ENCODE results near the gene RIC8A. TPM values are rescaled to one million over a fixed set of nuclear protein-coding genes. Genes with fewer than 3 reads are reported as not detected.

Gene RIC8A
- polyA plus RNA-seq, 1 donor from 2014 or later = 128 TPM

- Histone ChIP-seq H4K20me1 (ENCODE audit: insufficient read depth) (no peaks in the 10 kb centered on the region), H3K9me3 (ENCODE audit: low read length) (no peaks in the 10 kb centered on the region), H3K79me2 (replicated peaks; ENCODE audit: insufficient read depth, low read length) (no peaks in the 10 kb centered on the region), H3K27me3 (ENCODE audit: insufficient read depth, low read depth, low read length) (no peaks in the 10 kb centered on the region), H3K4me3 (ENCODE audit: low read length) (no peak overlapping the region), H3F3A (ENCODE audit: insufficient read depth, low read length, poor library complexity, severe bottlenecking) (no peaks in the 10 kb centered on the region), H3K9ac (ENCODE audit: low read length) (no peak overlapping the region), H3K9me2 (ENCODE audit: insufficient read depth, low read length) (no peaks in the 10 kb centered on the region), H3K36me3 (ENCODE audit: insufficient read depth, low read length) (no peaks in the 10 kb centered on the region), H3K4me2 (ENCODE audit: low read length) (no peak overlapping the region), H2AFZ (ENCODE audit: low read depth, low read length) (no peak overlapping the region), H3K27ac (ENCODE audit: low read length) (no peak overlapping the region)
- TF ChIP-seq RAD21 (conservative IDR thresholded peaks at IDR 0.05) = no peak
- no peak for TF ChIP-seq REST (IDR thresholded peaks at IDR 0.05; ENCODE audit: borderline replicate concordance)
- TF ChIP-seq POLR2AphosphoS5 (IDR thresholded peaks at IDR 0.05) = no peak
These were observed 45.8 kb downstream of the RIC8A start for GRCh38 chr11:253160-253885.

- H3K27me3 ChIP-seq (ENCODE audit: insufficient read depth, low read depth, low read length) = no peaks in the 10 kb centered on the region
- no peaks in the 10 kb centered on the region for H3F3A ChIP-seq (ENCODE audit: insufficient read depth, low read length, poor library complexity, severe bottlenecking)
- H3K9ac ChIP-seq (ENCODE audit: low read length) = no peak overlapping the region
- H3K4me3 ChIP-seq (ENCODE audit: low read length) = no peak overlapping the region
- H3K27ac ChIP-seq (ENCODE audit: low read length) = no peak overlapping the region
- no peak overlapping the region for H3K4me2 ChIP-seq (ENCODE audit: low read length)
- H3K36me3 ChIP-seq (ENCODE audit: insufficient read depth, low read length) = no peaks in the 10 kb centered on the region
- H3K9me2 ChIP-seq (ENCODE audit: insufficient read depth, low read length) = no peaks in the 10 kb centered on the region
- H4K20me1 ChIP-seq (ENCODE audit: insufficient read depth) = no peaks in the 10 kb centered on the region
- no peaks in the 10 kb centered on the region for H3K79me2 ChIP-seq (replicated peaks; ENCODE audit: insufficient read depth, low read length)
- TF ChIP-seq TAF1 (IDR thresholded peaks at IDR 0.05; ENCODE audit: low read depth) (no peak), CTCF (IDR thresholded peaks at IDR 0.05; ENCODE audit: poor library complexity, severe bottlenecking) (no peak), POLR2AphosphoS5 (IDR thresholded peaks at IDR 0.05) (no peak), MXI1 (conservative IDR thresholded peaks at IDR 0.05; ENCODE audit: poor library complexity, severe bottlenecking) (no peak), RAD21 (conservative IDR thresholded peaks at IDR 0.05) (no peak), EZH2 (IDR thresholded peaks at IDR 0.05; ENCODE audit: borderline replicate concordance, insufficient read depth, low read length, poor library complexity, severe bottlenecking) (no peak), REST (IDR thresholded peaks at IDR 0.05; ENCODE audit: borderline replicate concordance) (no peak), SMC3 (conservative IDR thresholded peaks at IDR 0.05; ENCODE audit: poor library complexity) (no peak)
- H2AFZ ChIP-seq (ENCODE audit: low read depth, low read length) = no peak overlapping the region
- H3K9me3 ChIP-seq (ENCODE audit: low read length) = no peaks in the 10 kb centered on the region
These were observed 46.4 kb downstream of the RIC8A start for GRCh38 chr11:253886-254270.
